ENCODE results near the gene NBL1.

Gene NBL1

GRCh38 chr1:19670787-19671186 is 26.7 kb downstream of the NBL1 start:
- DNase-seq, result no peak

GRCh38 chr1:19672237-19672636 is 28.1 kb downstream of the NBL1 start:
- no peak for DNase-seq

- no peak for DNase-seq
Measured at GRCh38 chr1:19675797-19676196, 31.7 kb downstream of the NBL1 start.

- peak in 1 of 2 donors; percentile 14 for DNase-seq
Measured at GRCh38 chr1:19676438-19676922, 32.4 kb downstream of the NBL1 start.

GRCh38 chr1:19678493-19678892 is 34.4 kb downstream of the NBL1 start:
- no peak for DNase-seq

- no peak for DNase-seq
Measured at GRCh38 chr1:19678931-19679453, 34.9 kb downstream of the NBL1 start.

GRCh38 chr1:19679691-19680090 is 35.6 kb downstream of the NBL1 start:
- DNase-seq, result no peak

GRCh38 chr1:19680644-19681043 is 36.5 kb downstream of the NBL1 start:
- DNase-seq, result no peak

- no peak for DNase-seq
Measured at GRCh38 chr1:19682257-19682656, 38.1 kb downstream of the NBL1 start.

GRCh38 chr1:19682901-19683300 is 38.8 kb downstream of the NBL1 start:
- no peak for DNase-seq

- no peak for DNase-seq
Measured at GRCh38 chr1:19683351-19683750, 39.2 kb downstream of the NBL1 start.

- no peak for DNase-seq
Measured at GRCh38 chr1:19684677-19685076, 40.6 kb downstream of the NBL1 start.

- DNase-seq, result no peak
Measured at GRCh38 chr1:19685994-19686393, 41.9 kb downstream of the NBL1 start.

GRCh38 chr1:19687414-19687813 is 43.3 kb downstream of the NBL1 start:
- DNase-seq, result no peak

GRCh38 chr1:19688041-19688842 is 44.1 kb downstream of the NBL1 start:
- no peak for DNase-seq

- no peak for DNase-seq
Measured at GRCh38 chr1:19689085-19689757, 45.1 kb downstream of the NBL1 start.

- peak; percentile 4 to 47 for DNase-seq
Measured at GRCh38 chr1:19689856-19690255, 45.7 kb downstream of the NBL1 start.

- no peak for DNase-seq
Measured at GRCh38 chr1:19690342-19690741, 46.2 kb downstream of the NBL1 start.

GRCh38 chr1:19694298-19694697 is 50.2 kb downstream of the NBL1 start:
- DNase-seq, result no peak

GRCh38 chr1:19695772-19696171 is 51.7 kb downstream of the NBL1 start:
- no peak for DNase-seq

- DNase-seq, result no peak
Measured at GRCh38 chr1:19696820-19697219, 52.7 kb downstream of the NBL1 start.

GRCh38 chr1:19698181-19698580 is 54.1 kb downstream of the NBL1 start:
- DNase-seq, result no peak

GRCh38 chr1:19700079-19700777 is 56.1 kb downstream of the NBL1 start:
- DNase-seq, result no peak

Data from inflammatory macrophage (primary cell).